ENCODE results near the gene DNPEP.

GRCh38 chr2:219406861-219407230 is 19.1 kb upstream of the DNPEP start:
- TF ChIP-seq, protein P1, sequence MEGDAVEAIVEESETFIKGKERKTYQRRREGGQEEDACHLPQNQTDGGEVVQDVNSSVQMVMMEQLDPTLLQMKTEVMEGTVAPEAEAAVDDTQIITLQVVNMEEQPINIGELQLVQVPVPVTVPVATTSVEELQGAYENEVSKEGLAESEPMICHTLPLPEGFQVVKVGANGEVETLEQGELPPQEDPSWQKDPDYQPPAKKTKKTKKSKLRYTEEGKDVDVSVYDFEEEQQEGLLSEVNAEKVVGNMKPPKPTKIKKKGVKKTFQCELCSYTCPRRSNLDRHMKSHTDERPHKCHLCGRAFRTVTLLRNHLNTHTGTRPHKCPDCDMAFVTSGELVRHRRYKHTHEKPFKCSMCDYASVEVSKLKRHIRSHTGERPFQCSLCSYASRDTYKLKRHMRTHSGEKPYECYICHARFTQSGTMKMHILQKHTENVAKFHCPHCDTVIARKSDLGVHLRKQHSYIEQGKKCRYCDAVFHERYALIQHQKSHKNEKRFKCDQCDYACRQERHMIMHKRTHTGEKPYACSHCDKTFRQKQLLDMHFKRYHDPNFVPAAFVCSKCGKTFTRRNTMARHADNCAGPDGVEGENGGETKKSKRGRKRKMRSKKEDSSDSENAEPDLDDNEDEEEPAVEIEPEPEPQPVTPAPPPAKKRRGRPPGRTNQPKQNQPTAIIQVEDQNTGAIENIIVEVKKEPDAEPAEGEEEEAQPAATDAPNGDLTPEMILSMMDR (IDR thresholded peaks at IDR 0.05) = no peak
- TF ChIP-seq POLR2AphosphoS5 (IDR thresholded peaks at IDR 0.05) (peak; percentile 82 to 85), POLR2A (IDR thresholded peaks at IDR 0.05; ENCODE audit: low read depth) (no peak)

Measured in esophagus muscularis mucosa (tissue), 3 donors.